ENCODE results near the gene ACYP2. TPM values are rescaled to one million over a fixed set of nuclear protein-coding genes. Genes with fewer than 3 reads are reported as not detected.

ACYP2 gene
- total RNA-seq, 1 donor from 2014 or later = 86.1 TPM

DNA sequence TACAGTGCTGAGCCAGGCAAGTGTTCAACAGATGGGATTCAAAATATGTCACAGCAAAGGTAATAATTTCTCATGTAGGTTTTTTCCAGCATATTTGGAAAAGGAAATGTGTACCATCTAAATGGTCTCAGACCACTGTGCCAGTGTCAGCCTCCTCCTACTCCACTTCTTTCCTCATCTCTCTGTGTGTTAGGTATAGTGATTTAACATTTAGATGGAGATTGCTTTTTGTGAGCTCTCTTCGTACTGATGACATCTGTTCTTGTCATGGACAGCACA, 221.5 kb downstream of the ACYP2 start:
- DNase-seq (ENCODE audit: low spot score) = no peak
- intact Hi-C loops (cut with DNase I) = loop anchor here (2.0 to 10.0 kb wide), 2 partner anchors 22 to 298 kb away; no protein-coding TSS in a partner anchor

DNA sequence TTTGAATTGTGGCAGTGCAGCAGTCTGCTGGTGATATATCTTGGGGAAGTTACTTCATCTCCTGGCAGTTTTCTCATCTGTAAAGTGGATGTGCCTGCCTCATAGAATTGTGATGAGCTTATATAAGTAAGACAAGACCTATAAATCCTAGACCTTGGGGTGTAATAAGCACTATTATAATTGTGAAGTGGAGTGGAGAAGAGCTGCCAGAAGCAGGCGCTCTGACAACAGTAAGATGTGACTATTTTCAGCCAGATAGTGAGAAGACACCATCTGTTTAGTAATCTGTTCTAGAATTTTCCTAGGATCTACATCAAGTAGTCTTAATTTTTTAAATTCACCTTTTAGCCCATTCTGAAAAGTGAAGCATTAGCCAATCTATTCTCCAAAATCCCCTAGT, 226.2 kb downstream of the ACYP2 start:
- intact Hi-C loops (cut with DNase I) = no loop called here
- DNase-seq (ENCODE audit: low spot score) = no peak

DNA sequence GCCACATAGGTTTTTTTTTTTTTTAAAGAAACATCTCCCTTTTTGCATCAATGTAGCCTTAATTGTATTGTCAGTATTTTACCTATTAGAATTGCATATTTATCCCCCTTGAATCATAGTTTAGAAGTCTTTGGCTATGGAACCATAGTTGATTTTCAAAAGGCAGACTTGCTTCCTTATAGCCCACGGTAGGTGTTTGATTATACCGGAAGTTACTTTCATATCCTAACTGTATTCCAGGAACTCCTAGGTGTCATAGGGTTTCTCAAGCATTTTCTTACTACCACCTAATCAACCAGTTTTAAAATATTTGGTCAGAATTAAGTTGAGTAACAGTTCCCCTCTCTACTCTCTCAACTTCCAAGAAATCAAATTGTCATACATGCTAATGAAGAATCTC, 227.2 kb downstream of the ACYP2 start:
- no peak for DNase-seq (ENCODE audit: low spot score)
- intact Hi-C loops (cut with DNase I) = no loop called here

DNA sequence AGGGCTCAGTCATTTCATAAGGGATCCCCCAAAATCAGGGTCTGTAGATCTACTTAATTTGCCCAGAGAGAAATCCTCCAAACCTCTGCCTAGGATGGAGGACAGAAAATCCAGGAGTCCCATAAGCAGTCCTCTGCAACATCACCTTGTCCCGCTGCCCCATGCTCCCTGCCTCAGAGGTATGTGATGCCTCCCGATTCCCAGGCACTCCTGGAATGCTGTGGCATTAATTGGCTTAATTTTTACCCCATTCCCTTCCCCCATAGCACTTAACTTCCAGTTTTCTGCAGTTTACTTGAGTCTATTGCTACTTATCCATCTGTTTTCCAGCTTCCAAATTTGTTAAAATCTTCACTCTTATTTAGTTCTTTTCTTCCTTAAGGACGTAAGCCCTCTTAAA, 232.2 kb downstream of the ACYP2 start:
- intact Hi-C loops (cut with DNase I) = no loop called here
- no peak for DNase-seq (ENCODE audit: low spot score)

DNA sequence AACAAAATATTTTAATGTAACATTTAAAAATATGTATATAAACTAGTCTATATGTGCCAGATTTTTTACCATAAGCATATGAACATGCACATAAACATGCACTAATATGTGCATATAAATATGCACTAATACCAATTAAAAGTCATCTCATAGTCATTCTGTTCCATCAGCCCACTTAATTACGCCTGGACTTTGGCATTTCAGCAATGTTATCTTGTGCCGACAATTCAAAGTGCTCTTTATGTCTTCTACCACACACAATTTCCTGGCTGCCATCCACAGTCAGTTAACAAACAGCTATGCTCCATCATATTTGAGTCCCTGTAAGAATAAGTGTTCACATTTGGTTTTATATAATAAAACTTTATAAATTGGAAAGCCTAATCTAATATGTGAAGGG, 233.2 kb downstream of the ACYP2 start:
- intact Hi-C loops (cut with DNase I) = no loop called here
- DNase-seq (ENCODE audit: low spot score) = no peak

DNA sequence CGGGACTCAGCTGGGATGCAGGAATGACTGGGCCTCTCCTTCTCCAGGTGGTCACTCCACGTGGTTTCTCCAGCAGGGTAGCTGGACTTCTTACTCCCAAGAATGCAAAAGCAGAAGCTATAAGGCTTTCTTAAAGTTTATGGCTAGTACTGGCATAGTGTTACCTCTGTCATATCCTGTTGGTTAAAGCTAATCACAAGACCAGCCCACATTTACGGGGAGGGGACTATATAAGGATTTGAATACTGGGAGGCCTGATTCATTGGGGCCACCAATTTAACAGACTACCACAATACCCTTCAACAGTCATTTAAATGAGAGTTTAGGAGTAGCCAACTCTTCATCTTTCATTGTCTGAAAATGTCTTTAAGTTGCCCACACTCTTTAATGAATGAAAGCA, 235.0 kb downstream of the ACYP2 start:
- no peak for DNase-seq (ENCODE audit: low spot score)
- intact Hi-C loops (cut with DNase I) = no loop called here

DNA sequence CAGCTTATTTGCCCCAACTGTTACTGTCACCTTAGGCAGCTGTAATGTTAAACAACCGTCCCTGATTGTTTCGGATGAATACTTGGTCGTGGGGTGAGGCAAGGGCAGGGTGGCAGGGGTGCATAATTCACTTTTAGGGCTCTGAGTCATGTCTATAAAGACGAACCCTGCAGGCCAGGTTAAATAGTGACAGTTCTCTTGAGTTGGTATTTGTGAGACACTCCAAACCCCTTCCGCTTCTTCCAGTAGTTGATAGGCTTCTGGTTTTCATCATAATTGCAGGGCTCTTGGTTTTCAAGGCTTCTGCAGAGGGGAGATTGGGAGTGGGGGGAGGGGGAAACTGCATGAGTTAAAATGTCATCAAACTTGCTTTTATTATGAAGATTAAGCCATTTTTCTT, 237.8 kb downstream of the ACYP2 start:
- intact Hi-C loops (cut with DNase I) = no loop called here
- DNase-seq (ENCODE audit: low spot score) = no peak

Other genes starting within 250 kb of the ACYP2 start
- gene PSME4, start 144.6 kb upstream of the ACYP2 start, total RNA-seq = 61.3 TPM
- 0.11 TPM for gene TSPYL6, start 140.6 kb downstream of the ACYP2 start, total RNA-seq

Data from cardiac septum (tissue), 1 donor.